A375 (cell line): ENCODE results near the gene PNPLA3. TPM values are rescaled to one million over a fixed set of nuclear protein-coding genes. Genes with fewer than 3 reads are reported as not detected.

ENCODE experiments used
- total RNA-seq: library from RNA; depleted of rRNA; stranded (reverse); fragments of >200 nt; shearing (Covaris generic); gene quantifications from 2 replicates; pipeline ENCODE4 v1.2.3, GENCODE V29; 2014; rRNA removed

Gene PNPLA3, protein sequence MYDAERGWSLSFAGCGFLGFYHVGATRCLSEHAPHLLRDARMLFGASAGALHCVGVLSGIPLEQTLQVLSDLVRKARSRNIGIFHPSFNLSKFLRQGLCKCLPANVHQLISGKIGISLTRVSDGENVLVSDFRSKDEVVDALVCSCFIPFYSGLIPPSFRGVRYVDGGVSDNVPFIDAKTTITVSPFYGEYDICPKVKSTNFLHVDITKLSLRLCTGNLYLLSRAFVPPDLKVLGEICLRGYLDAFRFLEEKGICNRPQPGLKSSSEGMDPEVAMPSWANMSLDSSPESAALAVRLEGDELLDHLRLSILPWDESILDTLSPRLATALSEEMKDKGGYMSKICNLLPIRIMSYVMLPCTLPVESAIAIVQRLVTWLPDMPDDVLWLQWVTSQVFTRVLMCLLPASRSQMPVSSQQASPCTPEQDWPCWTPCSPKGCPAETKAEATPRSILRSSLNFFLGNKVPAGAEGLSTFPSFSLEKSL
- total RNA-seq = 2.5 and 5.7 TPM in 2 replicates

DNA sequence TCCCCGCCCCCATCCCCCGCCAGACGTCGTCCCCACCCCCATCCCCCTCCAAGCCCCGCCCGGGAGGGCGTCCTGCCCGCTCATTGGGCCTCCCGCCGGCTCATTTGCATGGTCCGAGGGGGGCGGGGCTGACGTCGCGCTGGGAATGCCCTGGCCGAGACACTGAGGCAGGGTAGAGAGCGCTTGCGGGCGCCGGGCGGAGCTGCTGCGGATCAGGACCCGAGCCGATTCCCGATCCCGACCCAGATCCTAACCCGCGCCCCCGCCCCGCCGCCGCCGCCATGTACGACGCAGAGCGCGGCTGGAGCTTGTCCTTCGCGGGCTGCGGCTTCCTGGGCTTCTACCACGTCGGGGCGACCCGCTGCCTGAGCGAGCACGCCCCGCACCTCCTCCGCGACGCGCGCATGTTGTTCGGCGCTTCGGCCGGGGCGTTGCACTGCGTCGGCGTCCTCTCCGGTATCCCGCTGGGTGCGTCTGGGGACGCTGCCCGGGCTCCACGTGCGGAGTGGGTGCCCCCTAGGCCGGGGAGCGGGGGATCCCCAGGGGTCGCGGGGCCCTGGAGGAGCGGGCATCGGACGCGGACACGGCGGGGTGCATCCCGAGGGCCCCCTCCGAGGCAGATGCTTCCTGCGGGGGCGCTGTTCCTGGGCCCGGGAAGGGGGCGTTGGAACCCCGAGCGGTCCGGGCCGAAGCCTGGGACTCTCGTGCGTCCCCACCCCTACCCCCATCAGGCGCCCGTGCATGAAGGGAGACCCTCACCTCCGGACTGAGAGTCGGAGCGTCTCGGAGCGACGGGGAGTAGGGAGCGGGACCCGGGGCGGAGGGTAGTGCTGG, at the start of gene PNPLA3:
TSS of gene PNPLA3 (plus strand) at position 175 of the 834 bp plus-strand sequence. CDS start at position 282, 107 bp downstream.

GRCh38 chr22:43891360-43892182, 32.0 kb upstream of the PNPLA3 start, which contains the start of gene PNPLA5:
Gene PNPLA5 (minus strand): TSS chr22:43892013. CDS start chr22:43891880, 133 bp downstream.

DNA sequence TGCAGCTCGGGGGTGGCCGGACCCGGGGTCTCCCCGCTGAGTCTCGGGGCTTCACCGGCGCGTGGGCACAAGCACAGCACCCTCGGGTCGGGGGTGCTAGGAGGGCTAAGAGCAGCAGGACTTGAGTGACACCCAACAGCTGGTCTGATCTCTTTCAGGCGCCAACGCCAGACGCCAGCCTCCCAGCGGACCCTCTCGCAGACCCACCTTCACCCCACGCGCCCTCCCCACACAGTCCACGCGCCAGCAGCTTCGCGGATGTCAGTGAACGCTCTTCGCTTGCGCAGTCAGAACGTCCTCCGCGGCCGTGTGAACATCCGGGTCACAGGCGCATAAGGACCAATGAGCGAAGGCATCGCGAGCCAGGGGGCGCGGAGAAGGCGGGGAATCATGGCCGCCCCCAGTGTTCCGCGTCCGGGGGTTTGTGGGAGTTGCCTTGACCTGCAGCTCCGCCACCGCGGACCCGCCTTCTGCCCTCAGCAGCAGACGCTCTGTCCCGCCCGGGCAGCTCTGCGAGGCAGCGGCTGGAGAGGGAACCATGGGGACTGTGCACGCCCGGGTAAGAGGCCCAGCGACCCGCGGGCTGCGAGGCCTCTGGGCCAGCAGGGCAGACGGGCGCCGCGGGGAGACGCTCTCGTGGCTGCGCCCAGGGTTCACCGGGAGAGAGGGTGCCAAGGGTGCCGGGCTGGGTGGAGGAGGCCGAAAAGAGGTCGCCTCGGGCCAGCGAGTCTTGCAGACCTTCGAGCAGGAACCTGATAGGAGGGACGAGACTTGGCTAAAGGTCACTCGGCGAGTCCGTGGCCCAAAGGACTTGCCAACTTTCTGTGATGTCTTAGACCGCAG, 31.7 kb downstream of the PNPLA3 start, which contains the start of gene SAMM50:
TSS of gene SAMM50 (plus strand) at position 403 of the 843 bp plus-strand sequence. CDS start at position 539, 136 bp downstream.

Other genes starting within 250 kb of the PNPLA3 start
- 0.13 and 0.26 TPM in 2 replicates for gene EFCAB6, start 111.5 kb upstream of the PNPLA3 start, total RNA-seq
- 0.19 TPM in 1 of 2 replicates, not detected in the other for gene SULT4A1, start 61.3 kb upstream of the PNPLA3 start, total RNA-seq
- gene PNPLA5, start 31.8 kb upstream of the PNPLA3 start, total RNA-seq = not detected in 2 replicates
- 29.8 and 31.8 TPM in 2 replicates for gene SAMM50, start 31.6 kb downstream of the PNPLA3 start, total RNA-seq
- gene PARVB, start 100.5 kb downstream of the PNPLA3 start, total RNA-seq = 57.9 and 68.5 TPM in 2 replicates